Testis (tissue), 3 donors: ENCODE measurements around the gene QSOX2. TPM values are rescaled to one million over a fixed set of nuclear protein-coding genes. Genes with fewer than 3 reads are reported as not detected.

Experiments
- DNase-seq: peaks from one replicate; pipeline ENCODE4 v3.0.0-alpha.2; 2019
- H3K27ac ChIP-seq, 2 donors: fragments of 200-600 bp; sonication (generic); one replicate each; pipeline ENCODE4 v1.5.1; 2019
- H3K27me3 ChIP-seq: fragments of 200-600 bp; sonication (generic); one replicate; pipeline ENCODE4 v1.5.1; 2019
- H3K36me3 ChIP-seq: fragments of 200-600 bp; sonication (generic); one replicate; pipeline ENCODE4 v1.5.1; 2017; ENCODE audit warnings: low read depth; ENCODE audit errors: missing control alignments
- H3K4me1 ChIP-seq: fragments of 200-600 bp; sonication (generic); one replicate; pipeline ENCODE4 v1.5.1; 2019
- H3K4me3 ChIP-seq, 2 donors: fragments of 200-600 bp; sonication (generic); one replicate each; pipeline ENCODE4 v1.5.1; 2017 to 2019
- H3K9me3 ChIP-seq: fragments of 200-600 bp; sonication (generic); one replicate; pipeline ENCODE4 v1.5.1; 2017
- CTCF ChIP-seq, 3 experiments: fragments of 450-650 bp in 2 of 3; fragments of 200-600 bp in 1 of 3; sonication (generic) in 1 of 3; IDR thresholded peaks; one replicate each; pipeline ENCODE4 v1.5.1; 2016 to 2019; ENCODE audit warnings: antibody characterized with exemption in 3 of 3, mild to moderate bottlenecking in 2 of 3, moderate library complexity in 1 of 3
- POLR2A ChIP-seq: fragments of 450-650 bp; IDR thresholded peaks from one replicate; pipeline ENCODE4 v1.6.1; 2017; ENCODE audit warnings: antibody characterized with exemption, mild to moderate bottlenecking, moderate library complexity
- WGBS, 2 donors: methylation state at CpG; one replicate each; pipeline ENCODE4 v1.1.5; 2018; 5-methylcytosine and 5-hydroxymethylcytosine counted together
- intact Hi-C: fragments of 100-400 bp; cut with DNase I; formaldehyde crosslinking; loops from one replicate; pipeline ENCODE4 v1.15.1; 2023; ENCODE audit warnings: low total_unique reads
- polyA plus RNA-seq: library from polyadenylated mRNA; stranded (reverse); fragments of 350-450 nt; fragmentation: Illumina TruSeq; extraction: RNeasy Lipid Tissue Mini Kit (QIAGEN cat#74804); gene quantifications from one replicate; pipeline ENCODE4 v1.2.3, GENCODE V29; 2014; ENCODE audit warnings: low read depth, low replicate concordance; ENCODE audit not compliant: insufficient read depth
- total RNA-seq, 2 donors: library from RNA; depleted of rRNA; stranded (reverse); fragments of >200 nt; gene quantifications; one replicate each; pipeline ENCODE4 v1.2.3, GENCODE V29; 2016

Gene QSOX2
- total and polyA plus RNA-seq, 3 donors from 2014 or later: 22.1 to 23.3 (median 22.6) TPM

DNA sequence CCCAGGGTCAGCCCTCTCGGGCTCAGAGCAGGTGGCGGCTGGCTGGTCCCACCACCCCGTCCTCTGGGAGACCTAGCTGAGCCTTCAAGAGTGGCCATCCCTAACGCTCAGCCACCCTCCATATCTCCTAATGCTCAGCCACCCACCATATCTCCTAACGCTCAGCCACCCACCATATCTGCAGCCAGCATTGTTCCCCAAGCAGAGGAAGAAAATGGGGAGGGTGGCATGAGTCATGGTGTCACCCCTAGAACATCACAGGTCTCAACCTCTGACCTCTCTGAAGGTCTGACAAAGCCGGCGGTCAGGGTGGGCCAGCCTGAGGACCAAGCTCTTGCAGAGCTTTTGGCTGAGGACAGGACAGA lies 55.4 kb downstream of the QSOX2 start:
- H3K4me1 ChIP-seq: no peaks in the 10 kb centered on the region
- intact Hi-C loops: no loop called here
- no peak overlapping the region for H3K4me3 ChIP-seq
- no peaks in the 10 kb centered on the region for H3K9me3 ChIP-seq
- 70 to 90% methylated on average over 2 to 7 of the region's 7 CpGs for WGBS, 2 donors
- no peak for DNase-seq
- no peaks in the 10 kb centered on the region for H3K36me3 ChIP-seq
- H3K27me3 ChIP-seq: no peaks in the 10 kb centered on the region
- H3K27ac ChIP-seq: no peak overlapping the region
- TF ChIP-seq POLR2A: no peak
- no peak for TF ChIP-seq CTCF (IDR thresholded peaks at IDR 0.05)

DNA sequence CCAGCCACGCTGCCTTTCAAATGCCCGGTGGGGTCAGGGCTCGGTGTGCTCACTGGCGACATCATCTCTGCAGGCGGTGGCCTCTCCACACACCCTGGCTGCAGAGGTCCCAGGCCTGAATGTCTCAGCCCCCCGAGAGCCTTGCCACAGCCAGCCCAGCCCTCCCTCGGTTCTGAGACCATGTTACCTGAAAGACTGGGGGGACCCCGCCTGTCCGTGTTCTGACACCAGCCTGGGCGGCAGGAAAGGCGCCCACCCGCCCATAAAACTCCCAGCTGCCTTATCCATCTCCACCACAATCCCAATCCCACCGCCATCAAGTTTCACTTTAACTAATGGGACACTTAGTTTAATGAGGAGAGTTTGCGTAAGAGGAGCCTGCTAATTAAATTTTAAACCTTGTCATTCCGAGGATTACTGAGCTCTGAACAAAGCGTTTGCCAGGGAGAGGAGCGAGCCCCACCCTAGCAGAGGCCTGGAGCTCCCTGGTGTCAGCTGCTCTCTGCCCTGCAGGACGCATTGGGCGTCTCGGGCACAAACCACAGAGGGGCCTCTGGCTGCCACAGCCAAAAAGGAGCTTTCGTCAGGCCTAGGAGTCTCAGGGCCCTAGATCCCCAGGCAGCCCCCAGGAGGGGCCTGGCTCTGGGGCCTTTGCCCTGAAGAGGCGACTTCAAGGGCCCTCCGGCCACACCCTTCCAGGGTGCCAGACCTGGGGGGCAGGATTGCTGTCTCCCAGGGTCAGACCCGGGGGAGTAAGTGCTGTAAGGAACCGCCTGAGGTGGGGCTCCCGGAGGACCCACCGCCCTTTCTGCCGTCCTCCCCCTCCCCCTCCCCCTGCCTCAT lies 56.0 kb downstream of the QSOX2 start:
- Histone ChIP-seq H3K27ac (no peak overlapping the region), H3K9me3 (no peaks in the 10 kb centered on the region), H3K36me3 (no peaks in the 10 kb centered on the region), H3K4me3 (no peak overlapping the region), H3K4me1 (no peaks in the 10 kb centered on the region), H3K27me3 (no peaks in the 10 kb centered on the region)
- TF ChIP-seq CTCF (IDR thresholded peaks at IDR 0.05) (no peak), POLR2A (no peak)
- intact Hi-C loops: no loop called here
- DNase-seq: no peak
- 49 to 56% methylated on average over 19 to 28 of the region's 28 CpGs for WGBS, 2 donors

DNA sequence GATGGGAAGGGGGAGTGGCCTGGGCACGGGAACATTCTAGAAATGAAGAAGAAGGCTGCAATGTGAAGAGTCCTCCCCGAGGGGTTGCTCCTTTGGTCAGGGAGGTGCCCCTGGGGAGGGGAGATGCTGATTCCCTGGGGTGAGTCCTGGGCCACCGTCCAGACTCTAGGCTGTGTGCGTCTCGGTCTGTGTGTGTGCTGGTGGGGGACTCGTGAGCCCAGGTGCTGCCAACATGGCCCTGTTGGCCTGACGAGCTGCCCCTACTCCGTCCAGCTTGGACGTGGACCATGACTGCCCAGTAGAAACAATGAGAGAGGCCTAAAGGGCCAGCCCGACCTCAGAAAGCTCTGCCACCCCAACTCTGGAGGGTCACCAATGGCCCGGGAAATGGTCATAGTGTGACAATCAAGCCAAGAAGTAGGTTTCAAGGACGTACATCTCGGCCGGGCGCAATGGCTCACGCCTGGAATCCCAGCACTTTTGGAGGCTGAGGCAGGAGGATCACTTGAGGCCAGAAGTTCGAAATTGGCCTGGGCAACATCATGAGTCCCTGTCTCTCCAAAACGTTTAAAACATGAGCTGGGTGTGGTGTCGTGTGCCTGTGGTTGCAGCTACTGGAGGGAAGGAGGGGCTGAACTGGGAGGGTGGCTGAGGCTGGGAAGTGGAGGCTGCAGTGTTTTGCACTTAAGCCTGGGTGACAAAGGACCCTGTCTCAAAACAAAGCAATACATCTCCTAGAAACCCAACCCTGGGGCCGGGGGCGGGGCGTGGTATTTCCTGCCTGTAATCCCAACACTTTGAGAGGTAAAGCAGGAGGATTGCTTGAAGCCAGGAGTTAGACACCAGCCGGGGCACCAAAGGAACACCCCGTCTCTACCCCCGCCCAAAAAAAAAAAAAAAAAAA lies 57.7 kb downstream of the QSOX2 start:
- Histone ChIP-seq H3K4me3 (no peak overlapping the region), H3K27ac (no peak overlapping the region), H3K27me3 (no peaks in the 10 kb centered on the region), H3K9me3 (no peaks in the 10 kb centered on the region), H3K36me3 (no peaks in the 10 kb centered on the region), H3K4me1 (no peaks in the 10 kb centered on the region)
- intact Hi-C loops: no loop called here
- 60 to 74% methylated on average over 14 to 25 of the region's 25 CpGs for WGBS, 2 donors
- TF ChIP-seq POLR2A: no peak
- no peak for TF ChIP-seq CTCF (IDR thresholded peaks at IDR 0.05)
- DNase-seq: no peak

DNA sequence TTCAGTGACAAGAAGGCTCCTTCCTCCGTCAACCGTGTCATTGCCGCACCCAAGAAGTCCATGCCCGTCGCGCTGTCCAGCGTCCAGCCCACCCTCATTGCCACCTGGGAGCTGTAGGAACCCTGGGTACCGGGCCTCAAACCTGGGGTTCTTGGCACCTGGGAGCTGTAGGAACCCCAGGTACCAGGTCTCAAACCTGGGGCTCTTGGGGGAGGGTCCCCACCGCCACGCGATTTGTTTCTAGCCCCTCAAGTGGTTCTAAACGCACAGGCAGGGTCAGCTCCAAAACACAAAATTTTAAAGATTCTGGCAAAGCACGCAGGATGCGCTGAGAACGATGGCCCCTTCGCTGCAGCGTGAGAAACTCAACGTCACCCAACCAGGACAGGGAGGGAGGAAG lies 58.4 kb downstream of the QSOX2 start:
- no peak overlapping the region for H3K27ac ChIP-seq
- H3K4me1 ChIP-seq: no peaks in the 10 kb centered on the region
- no peak overlapping the region for H3K4me3 ChIP-seq
- 89 to 95% methylated on average over 17 to 18 of the region's 18 CpGs for WGBS, 2 donors
- H3K9me3 ChIP-seq: no peaks in the 10 kb centered on the region
- H3K36me3 ChIP-seq: no peaks in the 10 kb centered on the region
- intact Hi-C loops: no loop called here
- DNase-seq: no peak
- no peaks in the 10 kb centered on the region for H3K27me3 ChIP-seq
- TF ChIP-seq POLR2A: no peak
- no peak for TF ChIP-seq CTCF (IDR thresholded peaks at IDR 0.05)
